Right lung (tissue), 5 donors: ENCODE data around the gene NUP214. TPM values are rescaled to one million over a fixed set of nuclear protein-coding genes. Genes with fewer than 3 reads are reported as not detected.
"Not testable (repeated sequence)": the region's sequence is repeated elsewhere in the genome, so short reads cannot be mapped to it uniquely, and the experiment has no call there.

Experiments
- DNase-seq, 2 donors: peaks; one replicate each; pipeline ENCODE4 v3.0.0-alpha.2; 2013
- polyA plus RNA-seq, 5 donors: library from polyadenylated mRNA; unstranded; fragments of 120-200 nt; gene quantifications; one replicate each; pipeline versions ENCODE4 v1.2.1 to v1.2.3, GENCODE V29; 2013; ENCODE audit warnings: inconsistent platforms in 1 of 5, low replicate concordance in 1 of 5; ENCODE audit not compliant: insufficient read length in 5 of 5, insufficient read depth in 1 of 5

NUP214 gene
- polyA plus RNA-seq, 5 donors: 34.3 to 48.9 (median 42.1) TPM

DNA sequence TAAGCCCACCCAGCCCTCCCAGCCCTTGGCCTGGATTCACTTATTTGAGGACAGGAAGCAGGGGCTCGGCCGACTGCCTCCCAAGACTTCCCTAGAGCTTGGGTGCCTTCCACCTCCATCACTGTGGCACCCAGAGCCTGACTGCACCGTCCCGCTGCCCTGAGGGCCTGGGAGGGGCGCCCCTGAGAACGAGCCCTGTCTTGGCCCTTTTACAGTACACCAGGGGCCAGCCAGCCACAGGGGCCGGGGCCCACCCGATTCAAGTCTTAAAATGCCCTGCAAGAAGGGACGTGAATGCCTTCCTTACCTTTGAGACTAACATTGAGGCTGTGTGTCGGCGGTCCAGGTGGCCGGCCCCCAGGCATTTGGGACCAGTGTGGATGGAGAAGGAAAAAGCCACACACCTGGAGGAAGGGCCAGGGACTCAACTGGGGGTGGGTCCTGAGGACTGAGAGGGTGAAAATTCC lies 134.1 kb downstream of the NUP214 start:
- no peak for DNase-seq

DNA sequence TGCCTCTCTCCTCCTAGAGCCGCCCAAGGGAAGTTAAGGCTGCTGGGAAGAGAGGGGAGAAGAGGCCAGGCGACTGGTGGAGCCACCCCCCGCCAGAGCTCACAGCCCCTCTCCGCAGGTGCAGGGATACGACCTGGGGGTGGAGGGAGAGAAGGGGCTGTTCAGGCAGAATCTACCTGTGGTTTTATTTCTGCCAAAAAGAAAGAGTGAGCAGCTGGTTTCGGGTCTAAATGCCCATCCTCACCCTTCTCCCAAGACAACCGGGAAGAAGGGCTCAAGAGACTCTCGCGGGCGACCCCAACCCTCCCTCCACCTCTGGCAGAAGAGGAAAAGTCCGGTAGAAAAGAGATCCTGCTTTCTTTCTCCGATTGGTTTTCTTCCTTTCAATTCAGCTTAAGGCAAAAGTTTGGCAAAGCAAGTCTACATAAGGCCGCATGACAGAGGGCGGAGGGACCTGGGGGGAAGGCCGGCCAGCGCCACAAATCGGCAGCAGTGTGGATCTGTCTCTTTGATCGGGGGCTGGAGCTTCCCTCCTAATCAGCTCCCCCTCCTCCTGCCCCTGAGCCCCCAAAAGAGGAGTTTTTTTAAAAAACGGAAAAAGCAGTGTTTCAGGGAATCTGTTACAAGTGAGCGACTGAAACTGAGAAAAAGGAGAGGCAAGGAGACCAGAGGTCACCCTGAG lies 134.7 kb downstream of the NUP214 start:
- no peak for DNase-seq

DNA sequence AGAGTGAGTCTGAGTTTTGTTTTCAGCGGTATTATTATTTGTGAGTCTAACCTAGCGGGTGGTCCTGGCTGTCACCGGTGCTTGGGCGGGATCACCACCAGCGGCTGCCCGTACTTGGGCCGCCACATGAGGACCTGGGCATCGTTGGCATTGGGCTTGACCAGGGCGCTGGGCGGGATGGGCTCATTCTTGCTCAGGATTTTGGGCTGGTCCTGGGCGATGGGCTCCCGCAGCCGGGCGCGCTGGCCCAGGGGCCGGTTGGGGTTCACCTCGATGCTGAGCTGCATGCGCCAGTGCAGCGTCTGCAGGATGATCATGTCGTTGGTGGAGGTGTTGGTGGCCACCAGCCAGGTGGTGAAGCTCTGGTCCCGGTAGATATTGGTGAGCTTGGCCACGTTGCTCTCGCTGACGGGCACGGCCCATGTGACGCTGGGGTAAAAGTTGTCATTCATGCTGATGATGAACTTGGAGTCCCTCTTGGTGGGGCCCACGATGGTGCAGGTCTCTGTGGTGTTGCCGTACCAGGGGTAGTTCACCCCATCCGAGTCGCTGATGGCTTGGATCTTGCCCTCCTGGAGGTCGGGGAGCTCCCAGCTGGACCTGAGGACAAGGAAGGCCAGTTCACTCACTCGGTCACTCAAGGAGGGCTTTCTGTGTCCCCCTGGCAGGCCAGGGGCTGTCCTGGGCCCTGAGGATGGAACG lies 135.5 kb downstream of the NUP214 start:
- DNase-seq: no peak

DNA sequence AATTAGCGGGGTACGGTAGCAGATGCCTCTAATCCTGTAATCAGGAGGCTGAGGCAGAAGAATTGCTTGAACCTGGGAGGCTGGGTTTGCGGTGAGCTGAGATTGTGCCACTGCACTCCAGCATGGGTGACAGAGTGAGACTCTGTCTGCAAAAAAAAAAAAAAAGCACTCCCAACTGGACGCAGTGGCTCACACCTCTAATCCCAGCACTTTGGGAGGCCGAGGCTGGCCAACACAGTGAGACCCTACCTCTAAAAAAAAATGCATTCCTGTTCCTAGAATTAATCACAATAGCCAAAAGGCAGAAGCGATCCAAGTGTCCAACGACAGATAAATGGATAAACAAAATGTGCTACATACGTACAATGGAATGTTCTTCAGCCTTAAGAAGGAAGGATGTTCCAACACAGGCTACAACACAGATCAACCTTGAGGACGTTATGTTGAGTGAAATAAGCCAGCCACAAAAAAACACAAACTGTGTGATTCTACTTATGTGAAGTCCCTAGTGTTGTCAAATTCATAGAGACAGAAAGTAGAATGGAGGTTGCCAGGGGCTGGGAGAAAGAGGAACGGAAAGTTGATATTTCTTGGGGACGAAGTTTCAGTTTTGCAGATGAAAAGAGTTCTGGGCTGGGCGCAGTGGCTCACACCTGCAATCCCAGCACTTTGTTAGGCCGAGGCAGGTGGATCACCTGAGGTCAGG lies 137.1 kb downstream of the NUP214 start:
- DNase-seq: no peak

DNA sequence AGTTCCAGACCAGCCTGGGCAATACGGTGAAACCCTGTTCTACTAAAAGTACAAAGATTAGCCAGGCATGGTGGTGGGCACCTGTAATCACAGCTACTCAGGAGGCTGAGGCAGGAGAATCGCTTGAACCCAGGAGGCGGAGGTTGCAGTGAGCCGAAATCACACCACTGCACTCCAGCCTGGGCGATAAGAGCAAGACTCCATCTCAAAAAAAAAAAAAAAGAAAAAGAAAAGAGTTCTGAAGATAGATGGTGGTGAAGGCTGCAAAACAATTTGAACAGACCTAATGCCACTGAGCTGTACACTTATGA lies 137.6 kb downstream of the NUP214 start:
- DNase-seq: not testable (repeated sequence)

DNA sequence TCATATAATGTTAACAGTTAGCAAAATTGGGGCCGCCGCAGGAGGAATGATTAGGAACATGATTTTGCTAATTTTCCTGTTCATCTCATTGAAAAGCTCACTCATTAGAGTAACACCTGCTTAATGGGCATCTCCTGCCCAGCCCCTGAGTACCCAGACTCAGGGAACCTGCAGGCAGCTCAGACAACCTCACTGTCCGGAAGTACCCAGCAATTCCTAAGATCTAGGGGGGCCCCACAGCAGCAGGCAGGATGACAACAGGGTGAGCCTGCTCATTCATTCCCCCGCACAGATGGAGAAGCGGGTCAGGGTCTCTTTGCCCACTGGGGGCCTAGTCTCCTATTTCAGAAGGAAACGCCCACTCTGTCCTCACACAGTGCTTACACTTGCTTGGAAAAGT lies 138.3 kb downstream of the NUP214 start:
- no peak for DNase-seq

DNA sequence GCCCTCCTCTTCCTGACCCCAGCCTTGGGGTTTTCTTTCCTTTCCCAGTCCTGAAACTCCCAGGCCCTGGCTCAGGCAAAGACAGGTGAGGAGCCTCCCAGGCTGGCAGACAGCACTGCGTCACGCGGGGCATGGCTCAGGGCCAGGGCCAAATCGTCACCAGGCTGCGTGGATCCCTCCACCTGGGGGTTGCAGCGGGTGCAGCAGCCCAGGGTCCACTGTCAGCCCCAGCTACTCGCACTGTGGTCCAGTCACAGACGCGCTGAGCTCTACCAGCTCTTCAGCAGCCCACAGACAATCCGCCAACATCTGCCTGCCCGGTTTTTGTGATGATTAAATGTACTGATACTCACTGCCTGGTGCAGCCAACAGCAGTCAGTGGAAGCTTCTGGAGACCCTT lies 138.8 kb downstream of the NUP214 start:
- no peak for DNase-seq

DNA sequence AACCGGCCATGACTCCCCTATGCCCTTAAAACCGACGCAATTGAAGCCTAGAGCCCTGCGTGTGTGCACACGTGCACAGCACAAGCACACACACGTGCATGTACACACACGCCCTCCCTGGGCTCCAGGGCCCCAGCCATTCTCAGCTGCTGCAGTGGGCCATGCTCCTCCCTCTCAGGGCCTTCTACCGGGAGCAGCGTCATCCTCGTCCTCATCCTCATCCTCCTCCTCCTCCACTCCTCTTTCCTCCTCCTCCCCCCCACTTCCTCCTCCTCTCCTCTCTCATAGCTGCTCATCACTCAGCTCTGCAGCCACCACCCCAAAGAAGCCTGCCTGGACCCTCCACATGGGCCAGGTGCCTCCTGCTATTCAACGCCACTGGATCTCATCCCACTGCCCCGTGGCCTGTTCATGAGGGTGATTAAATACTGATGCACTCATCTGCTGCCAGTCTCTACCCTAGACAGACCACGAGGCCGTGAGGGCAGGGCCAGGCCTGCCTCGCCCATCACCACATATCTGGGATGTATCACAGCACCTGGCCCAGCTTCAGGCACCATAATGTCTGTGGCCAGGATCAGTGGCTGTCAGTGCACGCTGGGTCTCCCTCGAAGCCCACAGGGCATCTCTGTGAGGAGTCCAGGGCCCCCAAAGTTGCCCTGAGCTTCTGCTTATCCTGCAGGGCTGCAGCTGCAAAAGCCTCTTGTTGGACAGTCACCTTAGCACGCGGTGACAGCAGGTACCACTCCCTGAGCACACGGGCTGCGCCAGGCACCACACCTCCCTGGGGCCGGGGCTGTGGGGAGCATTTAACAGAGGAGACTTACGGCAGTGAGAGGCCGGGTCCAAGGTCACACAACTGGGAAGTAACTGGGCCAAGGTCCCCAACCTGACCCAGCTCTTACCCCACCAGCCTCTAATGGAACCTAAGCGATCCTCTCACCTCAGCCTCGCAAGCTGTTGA lies 141.2 kb downstream of the NUP214 start:
- no peak for DNase-seq

DNA sequence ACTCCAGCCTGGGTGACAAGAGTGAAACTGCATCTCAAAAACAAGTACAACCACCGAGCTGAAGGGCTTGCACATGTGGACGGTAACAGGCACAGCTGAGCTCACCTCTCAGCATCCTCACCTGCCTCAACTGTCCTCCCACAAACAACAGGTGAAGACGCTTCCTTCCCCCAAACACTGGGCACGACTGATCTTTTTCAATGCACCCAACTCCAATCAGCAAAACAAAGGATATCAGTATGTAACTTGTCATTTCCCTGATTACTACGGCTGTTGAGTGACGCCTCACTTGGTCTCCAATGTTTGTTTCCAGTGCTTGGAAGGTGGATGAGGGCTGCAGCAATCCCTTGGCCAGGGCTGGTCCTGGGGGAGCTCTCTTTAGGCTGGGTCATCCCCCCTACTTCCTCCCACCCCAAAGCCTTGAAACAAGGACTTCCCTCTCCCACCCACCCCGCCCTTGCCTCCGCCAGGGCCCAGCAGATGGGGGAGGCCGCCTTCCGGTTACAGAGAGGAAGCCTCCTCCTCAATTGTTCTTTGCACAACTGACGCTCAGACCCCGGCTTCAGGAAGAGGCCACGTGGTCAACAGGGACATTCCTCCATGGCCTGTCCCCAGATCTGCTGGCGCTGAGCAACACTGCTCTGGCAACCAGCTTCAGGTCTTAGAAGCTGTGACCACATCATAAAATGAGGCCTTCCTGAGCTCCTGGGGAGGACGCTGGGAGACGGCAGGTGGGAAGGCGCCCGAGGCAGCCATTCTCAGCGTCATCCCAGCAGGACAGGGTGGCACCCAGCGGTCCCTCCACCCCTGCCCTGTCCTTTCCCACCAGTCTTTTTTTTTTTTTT lies 145.0 kb downstream of the NUP214 start:
- DNase-seq: no peak

DNA sequence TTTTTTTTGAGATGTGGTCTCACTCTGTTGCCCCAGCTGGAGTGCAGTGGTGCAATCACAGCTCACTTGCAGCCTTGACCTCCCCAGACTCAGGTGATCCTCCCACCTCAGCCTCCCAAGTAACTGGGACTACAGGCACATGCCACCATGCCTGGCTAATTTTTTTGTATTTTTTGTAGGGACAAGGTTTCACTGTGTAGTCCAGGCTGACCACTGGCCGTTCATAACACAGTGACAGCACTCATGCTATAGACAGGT lies 145.6 kb downstream of the NUP214 start:
- DNase-seq: not testable (repeated sequence)

DNA sequence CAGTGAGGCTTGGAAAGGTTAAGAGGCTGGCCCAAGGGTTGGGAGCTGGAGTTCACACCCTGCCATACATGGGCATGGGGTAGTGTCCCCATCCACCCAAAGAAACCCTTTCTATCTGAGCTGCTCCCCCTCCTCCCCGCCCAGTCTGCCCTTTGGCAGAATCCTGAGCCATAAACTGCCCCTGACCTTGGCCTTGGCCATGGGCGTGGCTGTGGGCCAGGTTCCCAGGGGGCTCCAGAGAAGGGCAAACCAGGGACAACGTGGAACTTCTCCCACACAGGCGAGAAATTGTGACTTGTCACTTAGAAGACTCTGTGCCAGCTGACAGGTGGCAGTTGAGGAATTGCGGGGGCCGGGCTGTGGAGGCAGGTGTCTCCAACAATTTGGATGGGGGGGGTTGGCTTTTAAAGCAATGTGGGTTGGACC lies 146.1 kb downstream of the NUP214 start:
- no peak for DNase-seq

DNA sequence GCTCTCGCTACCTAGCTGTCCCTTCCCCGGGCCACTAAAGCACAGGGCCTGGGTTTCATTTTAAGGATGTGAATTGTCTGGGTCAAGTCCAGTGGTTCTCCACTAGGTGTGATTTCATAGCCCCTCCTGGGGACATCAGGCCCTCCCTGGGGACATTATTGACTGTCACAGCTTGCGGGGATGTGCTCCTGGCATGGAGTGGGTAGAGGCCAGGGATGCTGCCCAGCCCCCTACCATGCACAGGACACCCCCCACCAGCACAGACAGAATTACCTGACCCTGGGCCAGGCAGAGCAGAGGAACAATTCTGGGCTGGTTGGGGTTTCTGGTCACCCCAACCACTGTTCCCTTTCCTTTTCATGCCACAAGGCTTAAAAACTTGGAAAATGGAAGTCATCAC lies 146.8 kb downstream of the NUP214 start:
- no peak for DNase-seq

DNA sequence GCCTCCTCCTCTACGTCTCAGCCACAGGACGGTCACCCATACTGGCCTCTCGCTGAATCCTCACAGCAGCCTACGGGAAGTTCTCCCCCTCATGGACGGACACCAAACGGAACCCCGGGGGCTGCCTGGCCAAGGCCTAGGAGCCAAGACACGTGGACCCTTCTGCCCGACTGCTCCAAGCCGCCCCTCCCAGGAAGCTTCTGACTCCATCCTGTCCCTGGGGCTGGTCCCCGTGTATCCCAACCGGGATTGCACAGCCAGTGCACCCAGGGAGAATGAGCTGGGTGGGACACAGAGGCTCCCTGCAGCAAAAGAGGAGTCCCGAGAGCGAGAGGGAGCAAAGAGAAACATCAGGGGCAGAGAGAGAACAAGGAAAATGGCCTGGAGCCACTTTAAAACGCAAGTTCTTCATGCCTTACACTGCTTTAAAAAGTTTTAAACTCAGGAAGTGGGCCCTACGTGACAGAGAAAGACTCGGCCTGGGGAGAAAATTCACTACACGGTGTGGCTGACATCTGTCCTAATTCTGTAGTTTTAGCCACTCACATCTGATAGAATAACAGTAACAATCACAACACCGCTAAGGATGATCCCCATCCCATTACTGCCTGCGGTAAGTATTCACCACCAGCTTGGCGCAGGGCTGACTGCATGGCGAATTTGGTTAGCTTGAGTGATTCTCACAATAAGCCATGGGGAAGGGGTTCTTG lies 147.9 kb downstream of the NUP214 start:
- DNase-seq: no peak

DNA sequence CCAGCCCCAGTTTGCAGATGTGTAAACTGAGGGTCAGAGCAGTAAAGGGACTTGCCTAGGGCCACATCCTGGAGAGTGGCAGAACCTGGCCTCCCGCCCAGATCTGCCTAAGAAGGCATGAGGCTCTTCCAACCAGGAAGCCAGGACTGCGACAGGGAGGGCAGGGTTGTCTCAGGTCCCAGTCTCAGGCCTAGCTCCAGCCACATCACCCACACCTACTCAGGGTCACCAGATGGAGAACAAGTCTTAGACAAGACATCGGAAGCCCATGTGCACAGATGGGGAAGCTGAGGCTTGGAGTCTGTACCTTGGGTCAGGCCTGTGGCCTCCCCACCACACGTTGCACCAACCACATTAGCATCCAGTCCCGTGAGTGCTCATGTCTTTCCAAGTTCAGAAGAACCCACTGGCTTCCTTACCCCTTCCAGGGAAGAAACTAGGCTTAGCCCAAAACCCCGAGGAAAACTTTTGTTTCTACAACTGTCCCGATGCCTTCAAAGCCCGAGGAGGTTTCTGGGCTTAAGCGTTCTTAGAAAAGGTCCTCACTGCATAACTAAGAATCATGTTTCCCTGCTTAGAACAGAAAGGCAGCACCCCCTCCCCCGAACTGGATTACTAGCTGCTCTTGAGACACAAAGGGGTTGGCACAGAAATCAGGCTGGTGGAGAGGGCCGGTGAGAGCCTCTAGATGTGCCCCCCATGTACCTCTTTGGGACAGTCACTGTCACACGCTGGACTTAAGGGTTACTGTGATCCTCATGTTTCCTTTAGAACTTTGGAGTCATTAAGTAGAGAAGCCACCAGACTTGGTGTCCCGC lies 148.7 kb downstream of the NUP214 start:
- DNase-seq: no peak

DNA sequence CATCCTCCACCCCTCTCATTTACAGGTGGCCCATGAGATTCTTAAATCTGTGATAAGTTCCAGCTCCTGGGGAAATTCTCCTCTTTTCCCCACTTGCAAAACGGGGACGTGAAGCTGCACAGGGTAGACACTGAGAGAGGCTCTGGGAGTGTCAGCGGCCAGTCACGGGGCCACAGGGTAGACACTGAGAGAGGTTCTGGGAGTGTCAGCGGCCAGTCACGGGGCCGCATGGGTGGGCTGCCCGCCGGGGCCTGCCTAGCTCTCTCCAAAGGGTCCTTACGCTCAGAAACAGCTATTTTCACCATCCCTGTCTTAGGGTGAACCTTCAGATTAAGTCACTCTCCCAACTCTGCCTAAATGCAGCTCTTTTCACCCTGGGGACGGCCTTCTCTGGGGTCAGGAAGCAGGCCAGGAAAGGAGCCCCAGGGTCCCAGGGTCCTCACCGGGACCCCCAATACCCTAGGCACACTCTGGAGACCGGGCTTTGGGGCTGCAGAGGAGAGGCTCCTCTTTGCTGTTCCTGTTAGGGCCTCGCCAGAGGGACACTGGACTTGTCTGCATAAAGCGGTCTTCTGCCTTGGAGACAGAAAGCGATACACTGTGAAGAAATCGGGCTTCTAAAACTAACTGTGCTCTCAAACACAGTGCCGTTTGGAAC lies 149.4 kb downstream of the NUP214 start:
- no peak for DNase-seq

DNA sequence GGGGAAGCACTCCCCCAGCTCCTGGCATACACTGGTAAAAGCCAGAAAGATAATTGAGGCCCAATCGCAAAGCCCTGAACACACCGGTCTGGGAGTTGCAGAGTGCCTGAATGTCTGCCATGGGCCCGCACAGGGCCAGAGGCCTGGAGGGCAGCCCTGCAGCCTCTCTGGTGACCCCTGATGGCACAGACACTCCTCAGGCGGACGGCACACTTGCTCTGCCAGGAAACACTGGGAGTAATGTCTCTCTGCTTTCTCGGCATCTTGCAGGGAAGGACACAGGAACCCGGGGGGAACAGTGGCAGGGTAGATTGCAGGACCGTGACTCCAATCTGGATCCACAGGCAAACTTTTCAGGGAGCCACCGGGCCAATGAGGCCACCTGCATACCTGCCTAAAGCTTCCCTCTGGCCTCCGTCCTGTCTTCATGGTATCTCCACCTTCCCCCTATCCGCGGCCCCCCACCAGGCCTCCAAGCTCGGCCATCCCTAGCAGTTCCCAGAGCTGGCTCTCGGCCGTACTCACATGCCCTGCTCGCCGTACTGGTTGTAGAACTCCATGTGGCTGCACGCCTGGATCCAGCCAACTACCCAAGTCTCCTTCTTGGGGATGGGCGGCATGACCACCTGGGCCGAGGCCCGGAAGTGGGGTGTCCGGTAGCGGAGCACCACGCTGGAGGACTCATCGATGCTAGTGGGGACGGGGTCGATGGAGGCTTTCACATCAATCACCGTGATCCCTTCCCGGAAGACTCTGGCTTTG lies 150.1 kb downstream of the NUP214 start:
- no peak for DNase-seq

DNA sequence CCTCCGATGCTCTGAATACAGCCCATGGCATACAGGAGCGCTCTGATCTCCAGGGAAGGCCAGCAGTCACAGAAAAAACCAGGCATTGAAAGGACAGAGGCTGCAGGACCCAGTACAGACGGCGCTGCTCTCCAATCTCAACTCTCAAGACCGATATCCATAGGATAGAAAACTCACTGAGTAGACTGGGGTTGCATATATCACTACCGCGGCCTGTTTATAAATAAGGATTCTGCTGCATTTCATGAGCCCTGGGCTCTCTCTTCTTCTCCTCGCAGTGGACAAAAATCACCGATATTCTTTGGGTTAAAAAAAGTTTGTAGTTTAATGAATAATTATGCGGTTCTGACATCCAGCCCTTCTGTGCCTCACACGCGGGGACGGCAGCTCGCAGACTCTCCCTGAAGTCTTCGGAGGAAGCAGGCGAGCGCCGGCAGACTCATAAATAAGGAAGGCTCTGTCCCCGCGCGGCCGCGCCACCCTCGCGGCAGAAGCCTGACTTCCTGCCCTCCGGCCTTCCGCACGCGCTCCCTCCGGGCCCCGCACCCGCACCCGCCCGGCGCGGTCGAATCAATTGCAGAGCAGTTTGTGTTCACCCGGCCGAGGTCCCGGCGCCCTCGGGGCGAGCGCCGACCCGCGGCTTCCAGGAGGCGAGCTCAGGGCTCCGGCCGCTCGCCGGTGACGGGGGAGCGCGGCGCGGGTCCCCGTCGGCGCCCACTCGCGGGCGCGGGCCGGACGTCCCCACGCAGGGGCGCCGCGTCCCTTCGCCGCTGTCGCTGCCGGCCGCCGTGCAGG lies 150.9 kb downstream of the NUP214 start, which contains the start of gene FAM78A:
TSS of gene FAM78A (minus strand) at position 417 of the 795 bp plus-strand sequence. CDS start at position 86, 331 bp downstream.
- DNase-seq: no peak
